Occipital lobe (tissue), 2 donors: ENCODE data around the gene CNKSR3. TPM values are rescaled to one million over a fixed set of nuclear protein-coding genes. Genes with fewer than 3 reads are reported as not detected.

Experiments used
- DNase-seq: peaks from one replicate; lab custom pipeline; 2025; lab: John Stamatoyannopoulos, UW
- total RNA-seq: library from RNA; depleted of rRNA; stranded (reverse); fragments of >200 nt; gene quantifications from one replicate; pipeline ENCODE4 v1.2.3, GENCODE V29; 2014

Gene CNKSR3
- total RNA-seq, 1 donor from 2014 or later, result 3.0 TPM

DNA sequence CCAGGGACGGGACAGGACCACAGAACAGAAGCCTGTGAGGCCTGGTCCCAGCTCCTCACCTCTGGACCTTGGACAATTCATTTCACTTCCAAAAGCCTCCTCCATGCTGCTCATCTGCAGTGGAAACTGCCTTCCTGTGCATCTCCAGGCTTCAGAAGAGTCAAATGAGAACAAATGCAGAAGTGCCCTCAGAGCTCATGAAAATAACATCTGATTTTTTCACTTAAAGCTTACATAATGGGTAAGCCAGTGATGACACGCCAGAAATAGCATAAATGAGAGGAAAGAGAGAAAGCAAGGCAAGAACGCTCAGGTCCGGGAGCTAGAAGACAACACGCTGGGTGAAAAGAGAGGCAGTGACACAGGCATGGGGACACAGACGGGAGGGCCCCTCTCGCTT, 7.9 kb downstream of the CNKSR3 start:
- DNase-seq, result no peak

DNA sequence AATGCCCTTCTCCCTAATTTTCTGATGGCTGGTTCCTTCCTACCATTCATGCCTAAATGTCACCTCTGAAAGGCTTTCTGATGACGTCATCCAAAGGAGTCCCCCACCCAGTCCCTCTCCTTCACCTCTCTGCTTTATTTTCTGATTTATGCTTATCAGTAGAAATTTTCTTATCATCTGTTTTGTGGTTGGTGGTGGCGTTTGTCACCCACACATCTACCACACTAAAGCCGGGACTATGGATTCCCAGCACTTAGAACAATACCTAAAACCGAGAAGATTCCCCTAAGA, 9.0 kb downstream of the CNKSR3 start:
- DNase-seq, result no peak

DNA sequence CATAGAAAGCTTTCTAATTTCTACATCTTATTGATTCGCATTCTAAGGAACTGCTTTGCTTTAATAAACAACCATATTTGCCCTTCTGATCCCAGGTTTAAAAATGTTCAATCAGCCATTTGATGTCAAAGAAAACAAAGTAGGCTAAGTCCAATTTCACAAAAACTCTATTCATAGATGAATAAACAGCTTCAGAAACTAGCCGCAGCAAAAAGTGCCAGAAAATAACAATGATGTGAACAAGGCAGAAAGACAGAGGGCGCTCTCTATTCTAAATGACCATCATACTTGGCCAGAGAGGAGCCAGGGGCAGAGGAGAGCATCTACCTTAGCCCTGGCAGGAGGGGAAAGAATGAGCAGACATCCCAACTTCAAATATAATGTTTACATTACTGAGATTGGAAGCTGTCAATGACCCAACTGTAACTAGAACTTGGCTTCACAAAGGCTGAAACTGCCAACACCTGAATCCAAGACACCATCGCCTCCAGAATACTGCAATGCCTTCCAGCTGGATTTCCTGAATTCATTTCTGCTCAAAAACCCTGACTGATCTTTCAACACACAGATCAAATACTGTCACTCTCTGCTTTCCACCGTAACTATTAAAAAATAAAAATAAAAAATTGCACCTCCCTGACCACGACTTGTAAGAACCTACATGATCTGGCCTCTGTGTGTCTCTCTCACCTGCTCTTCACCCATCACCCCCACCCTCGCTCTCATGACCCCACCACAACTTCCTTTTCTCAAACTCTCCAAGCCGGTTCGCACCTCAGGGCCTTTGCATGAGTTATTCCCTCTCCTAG, 9.5 kb downstream of the CNKSR3 start:
- DNase-seq, result no peak

DNA sequence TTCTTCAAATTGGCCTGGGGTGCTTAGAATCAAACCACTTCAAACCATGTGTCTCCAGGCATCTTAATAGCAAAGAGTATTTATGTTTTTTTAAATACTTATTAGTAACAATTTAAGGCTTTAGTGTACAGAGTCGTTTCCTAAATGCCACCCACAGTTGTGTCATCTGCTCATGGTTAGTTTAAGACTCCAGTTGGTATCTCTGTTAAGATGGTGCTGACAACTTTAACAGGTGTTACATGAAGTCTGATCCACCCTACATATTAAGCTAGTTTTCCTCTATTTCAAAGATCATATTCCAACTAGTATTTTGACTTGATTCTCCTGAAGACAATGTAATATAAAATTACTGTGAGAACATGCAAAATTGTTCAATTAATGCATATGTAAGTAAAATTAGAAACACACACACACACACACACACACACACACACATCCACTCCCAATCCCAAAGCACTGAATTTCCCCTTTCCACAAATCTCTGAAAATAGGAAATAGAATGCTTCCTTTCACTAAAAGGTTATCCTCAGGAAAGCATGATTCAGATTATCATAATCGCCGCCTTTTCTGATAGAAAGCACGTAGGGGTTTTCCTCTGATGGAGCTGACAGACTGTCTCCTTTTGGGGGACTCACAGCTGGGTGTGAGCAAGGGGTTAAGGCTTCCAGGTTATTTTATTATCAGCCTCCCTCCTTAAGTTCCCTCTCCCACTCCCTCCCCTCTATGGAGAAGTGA, 10.5 kb downstream of the CNKSR3 start:
- no peak for DNase-seq

DNA sequence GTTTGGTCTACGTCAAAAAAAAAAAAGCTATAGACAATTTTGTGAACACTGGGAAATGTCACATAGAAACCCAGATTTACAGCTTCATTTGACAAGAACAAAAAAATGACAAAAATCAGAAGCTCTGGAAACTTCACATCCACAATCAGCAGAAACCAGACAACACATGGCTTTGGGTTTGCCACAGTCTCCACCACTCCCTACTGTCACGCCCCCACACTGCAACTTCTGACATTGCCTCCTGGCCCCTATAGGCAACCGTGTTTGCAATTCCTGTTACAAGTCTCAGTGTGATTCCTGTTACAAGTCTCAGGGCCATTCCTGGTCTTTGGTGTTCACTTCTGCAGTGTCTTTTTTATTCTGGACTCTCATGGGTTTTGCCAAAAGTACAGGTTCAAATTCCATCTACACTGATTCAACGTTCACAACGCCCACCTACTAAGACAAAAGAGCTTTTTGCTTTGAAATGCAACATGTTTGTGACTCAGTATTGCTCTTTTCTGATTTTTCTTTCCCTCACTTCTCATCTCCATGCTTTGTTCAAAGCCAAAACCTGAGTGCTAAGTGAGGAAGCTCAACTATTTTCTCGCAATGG, 12.0 kb downstream of the CNKSR3 start:
- no peak for DNase-seq

DNA sequence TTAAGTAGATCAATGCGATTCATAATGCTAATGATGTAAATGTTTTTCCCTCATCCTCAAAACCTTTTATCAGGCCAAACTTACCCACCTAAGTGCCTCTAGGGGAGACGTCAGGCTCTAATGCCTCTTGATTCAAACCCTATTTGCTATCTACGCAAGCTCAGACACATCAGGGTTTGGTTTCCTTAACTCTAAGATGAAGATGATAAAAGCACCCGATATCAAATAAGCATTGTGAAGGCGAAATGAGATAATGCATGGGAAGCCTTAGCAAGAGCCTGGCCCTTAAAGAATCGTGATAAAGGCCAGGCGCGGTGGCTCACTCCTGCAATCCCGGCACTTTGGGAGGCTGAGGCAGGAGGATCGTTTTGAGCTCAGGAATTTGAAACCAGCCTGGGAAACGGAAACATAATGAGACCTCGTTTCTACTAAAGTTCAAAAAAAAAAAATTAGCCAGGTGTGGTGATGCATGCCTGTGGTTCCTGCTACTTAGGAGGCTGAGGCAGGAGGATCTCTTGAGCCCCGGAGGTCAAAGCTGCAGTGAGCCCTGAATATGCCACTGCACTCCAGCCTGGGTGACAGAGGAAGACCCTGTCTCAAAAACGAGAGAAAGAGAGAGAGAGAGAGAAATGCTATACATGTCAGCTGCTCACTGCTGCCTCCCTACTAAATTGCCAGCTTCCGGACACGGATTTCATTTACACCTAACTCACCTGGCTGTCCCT, 13.5 kb downstream of the CNKSR3 start:
- no peak for DNase-seq

DNA sequence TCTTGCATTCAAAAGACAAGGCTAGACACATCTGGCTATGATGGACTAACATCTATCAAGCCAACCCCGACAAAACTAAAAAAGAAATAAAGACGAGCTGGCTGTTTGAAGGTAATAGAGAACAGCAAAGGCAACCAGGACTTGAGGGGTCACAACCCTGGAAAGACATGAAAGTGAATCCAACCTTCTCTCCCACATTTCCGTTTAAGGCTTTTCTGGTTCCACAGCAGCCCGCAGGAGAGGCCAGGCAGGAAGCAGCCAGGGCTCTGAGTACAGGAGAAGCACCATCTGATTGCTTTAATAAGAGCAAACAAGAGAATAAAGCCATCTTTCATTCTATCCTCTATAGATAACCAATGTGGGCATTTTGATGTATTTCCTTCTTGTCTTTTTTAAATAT, 14.3 kb downstream of the CNKSR3 start:
- no peak for DNase-seq

DNA sequence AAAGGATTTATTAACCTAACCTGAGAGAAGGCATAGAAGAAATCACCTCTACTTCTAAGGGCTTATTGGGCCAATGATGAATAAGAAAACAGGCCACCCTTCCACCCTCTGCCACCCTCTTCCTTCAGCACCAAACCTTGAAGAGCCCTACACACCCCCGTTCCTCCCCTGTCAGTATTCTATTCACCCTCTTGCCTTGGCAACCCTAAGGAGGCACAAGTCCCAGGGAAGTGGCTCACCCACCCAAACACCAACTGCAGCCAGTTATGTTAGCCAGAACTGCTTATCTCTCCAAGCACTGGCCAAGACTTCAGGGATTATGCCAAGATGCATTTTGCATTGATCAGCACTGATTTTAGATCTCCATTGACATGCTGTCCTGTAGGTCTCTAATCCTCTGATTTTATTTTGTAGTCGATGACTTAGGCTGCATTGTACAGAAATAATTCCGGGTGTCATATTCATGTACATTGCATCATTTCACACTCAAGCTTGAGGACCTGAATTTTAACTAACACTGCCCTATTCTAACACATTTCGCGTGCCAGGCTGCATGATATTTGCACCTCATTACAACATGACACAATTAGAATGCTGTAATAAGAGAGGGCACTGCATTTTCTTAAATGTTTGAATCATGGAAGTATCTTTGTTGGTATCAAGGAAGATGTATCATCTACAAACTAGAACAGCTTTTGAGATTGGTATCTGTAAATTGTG, 15.7 kb downstream of the CNKSR3 start:
- no peak for DNase-seq

DNA sequence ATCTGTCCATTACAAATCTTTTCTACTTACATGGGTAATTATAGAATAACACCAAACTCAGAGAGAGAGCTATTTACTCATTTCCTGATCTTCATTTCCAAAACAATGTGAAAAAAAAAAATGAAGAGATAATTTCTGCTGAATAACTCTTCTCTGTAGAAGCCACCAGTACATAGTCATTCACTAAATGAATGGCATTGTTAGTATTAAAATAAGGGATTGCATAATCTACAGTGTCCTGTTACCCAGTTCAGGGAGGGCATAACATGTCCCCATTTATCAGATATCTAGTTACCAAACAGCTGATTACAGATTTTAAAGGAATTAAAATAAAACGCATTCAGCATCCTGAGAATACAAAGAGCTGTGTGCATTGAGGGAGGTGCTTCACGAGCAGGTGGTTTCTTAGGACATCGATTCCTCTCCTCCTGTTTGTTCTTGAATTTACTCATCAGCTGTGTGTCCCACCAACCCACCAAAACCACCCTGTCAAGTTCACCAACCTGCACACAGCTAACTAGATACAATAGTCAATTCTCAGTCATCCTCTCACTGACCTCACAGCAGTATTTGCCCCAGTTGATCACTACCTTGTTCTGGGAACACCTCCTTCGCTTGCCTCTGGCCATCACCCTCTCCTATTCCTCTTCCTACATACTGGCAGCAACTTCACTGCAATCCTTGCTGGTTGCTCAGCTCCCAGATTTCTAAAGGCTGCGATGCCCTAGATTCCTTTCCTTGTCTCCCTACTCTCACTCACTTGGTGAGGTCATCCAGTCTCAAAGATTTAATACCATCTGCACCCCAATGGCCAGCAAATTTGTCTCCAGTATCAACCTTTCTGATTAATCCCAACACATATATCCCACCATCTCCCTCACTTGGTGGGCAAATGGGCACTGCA, 18.7 kb downstream of the CNKSR3 start:
- no peak for DNase-seq

DNA sequence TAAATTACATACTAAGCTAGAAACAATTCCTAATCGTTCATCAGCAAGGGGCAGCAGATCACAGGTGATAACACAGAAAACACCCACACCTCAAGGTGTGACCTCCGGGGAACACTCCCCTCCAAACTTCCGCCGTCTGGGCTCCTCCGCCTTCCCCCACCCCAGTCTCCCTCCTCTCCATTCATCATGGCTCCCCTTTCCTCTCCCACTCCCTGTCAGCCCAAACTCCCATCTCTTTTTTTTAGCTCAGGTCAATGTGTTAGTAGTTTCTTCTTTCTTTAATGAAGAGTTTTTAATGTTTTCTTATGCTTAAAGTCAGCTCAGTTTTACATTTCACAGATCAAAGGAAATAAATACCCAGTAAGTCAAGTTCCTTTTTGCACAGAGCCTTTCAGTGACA, 20.7 kb downstream of the CNKSR3 start:
- no peak for DNase-seq

DNA sequence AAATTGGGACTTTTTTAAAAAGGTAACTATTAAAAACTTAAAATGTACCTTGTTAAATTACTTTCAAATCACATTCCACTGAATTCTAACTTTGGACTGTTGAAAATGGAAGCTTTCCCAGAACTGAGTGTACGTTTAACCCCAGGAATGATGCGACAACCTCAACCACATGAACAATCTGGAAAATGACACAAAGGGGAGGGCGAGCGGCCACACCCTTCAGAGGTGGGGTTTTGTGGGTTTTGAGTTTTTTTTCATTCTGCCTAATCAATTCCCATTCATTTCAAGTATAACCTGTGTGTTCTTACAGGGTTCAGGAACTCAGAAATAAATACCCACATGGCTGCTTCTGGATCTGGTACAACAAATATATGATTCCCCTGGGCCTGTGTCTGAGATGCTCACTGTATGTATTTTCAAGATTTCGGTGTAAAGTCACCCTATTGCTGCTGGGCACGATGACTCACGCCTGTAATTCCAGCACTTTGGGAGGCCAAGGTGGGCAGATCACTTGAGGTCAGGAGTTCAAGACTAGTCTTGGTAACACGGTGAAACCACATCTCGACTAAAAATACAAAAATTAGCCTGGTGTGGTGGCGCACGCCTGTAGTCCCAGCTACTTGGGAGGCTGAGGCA, 21.6 kb downstream of the CNKSR3 start:
- no peak for DNase-seq

DNA sequence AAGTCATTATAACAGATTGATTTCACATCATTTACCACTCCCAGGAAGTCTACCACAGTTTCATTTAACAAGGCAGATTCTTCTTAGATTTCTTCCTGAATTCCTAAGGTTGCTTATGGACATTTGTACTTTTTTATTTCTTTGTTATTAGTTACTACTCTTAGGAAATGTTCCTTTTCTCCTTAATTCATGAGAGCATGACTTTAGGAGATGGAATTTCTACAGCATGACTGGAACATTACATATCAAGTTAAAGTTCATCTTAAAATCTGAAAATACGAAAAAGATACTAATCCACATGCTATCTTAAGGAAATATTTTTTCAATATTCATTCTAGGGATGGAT, 22.3 kb downstream of the CNKSR3 start:
- DNase-seq, result no peak

DNA sequence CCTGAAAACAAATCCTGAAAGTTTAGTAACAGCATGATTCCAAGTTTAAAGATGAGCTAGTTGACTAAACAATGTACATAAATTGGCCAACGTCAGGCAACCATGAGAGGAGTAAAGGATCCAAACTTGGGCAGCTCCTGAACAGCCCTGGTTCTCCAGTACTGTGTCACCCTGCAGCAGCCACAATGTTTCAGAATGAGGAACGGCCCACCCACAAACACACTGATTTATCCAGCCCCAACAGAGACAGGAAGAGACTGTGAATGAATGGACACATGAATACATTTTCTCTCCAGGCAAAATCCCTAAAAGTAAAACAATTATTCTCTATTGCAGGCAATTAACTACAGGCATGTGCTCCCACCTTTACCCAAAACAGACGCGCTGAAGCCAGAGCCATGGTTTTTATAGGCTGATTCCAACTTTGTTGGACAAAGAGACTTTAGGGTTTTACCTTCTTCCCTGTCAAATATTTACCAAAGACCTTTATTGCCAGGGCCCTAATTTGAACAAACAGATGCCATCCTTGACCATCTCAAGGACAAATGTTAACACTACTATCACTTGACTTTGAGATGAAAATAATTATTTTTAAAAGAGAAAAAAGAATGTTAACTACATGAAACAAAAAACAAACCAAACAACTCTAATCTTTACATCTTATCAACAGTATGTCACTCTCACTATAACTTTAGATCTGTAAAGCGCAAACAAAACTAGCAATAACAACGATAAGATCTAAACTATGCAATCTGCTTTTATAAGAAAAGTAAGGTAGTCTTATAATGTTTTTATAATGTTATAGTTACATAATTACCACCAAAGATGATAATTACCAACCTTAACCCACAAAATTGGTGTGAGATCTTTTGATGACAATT, 22.9 kb downstream of the CNKSR3 start:
- no peak for DNase-seq

DNA sequence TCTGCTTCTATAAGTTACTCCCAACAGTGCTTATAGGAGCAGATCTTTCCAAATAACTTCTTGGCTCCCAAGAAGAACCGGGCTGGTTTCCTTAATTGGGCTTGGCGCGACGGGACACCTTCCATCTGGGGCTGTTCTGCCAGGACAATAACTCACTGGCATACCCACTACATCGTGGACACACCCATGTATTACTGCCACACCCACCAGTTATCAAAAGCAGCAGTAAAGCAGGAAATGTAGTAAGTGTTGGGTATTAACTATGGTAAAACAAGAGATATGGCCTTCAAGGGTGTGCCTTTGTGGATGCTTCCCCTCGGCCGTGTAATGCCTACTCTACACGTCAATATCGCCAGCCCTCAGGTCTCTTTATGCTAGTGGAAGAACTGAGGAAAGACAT, 24.7 kb downstream of the CNKSR3 start:
- DNase-seq, result no peak

DNA sequence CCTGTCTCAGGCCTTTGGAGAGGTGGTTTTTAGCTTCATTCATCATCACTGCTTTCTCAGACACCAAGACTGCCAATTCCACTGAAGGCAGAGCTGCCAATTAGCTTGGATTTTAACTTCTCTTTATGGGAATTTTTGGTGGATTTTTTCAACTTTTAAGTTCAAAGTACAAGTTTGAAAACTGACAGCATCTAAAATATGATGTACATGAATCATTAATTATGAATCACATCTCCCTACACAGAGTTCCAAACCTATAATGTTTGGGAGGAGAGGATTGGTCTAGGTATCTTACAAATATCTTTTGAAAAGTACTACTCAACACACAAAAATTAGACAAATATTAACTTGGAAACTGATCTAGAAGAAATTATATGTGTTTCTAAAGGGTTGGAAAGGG, 25.5 kb downstream of the CNKSR3 start:
- no peak for DNase-seq

DNA sequence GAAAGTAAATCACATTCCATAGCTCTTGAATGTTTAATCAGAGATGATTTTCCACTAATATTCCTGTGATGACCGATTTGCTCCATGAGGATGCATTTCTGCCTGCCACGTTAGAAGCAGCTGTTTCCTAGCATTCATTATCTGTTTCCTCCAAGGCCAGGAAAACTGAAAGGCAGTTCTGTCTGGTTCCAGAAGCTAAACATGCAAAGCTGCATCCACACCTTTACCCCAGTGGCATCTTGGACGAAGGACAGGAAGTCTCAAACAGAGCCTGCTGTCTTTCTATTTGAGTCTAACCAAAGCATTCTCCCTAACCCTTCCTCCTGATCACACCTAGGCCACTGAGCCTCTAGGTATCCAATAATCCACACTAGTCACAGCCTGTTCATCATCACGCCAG, 27.6 kb downstream of the CNKSR3 start:
- DNase-seq, result no peak

DNA sequence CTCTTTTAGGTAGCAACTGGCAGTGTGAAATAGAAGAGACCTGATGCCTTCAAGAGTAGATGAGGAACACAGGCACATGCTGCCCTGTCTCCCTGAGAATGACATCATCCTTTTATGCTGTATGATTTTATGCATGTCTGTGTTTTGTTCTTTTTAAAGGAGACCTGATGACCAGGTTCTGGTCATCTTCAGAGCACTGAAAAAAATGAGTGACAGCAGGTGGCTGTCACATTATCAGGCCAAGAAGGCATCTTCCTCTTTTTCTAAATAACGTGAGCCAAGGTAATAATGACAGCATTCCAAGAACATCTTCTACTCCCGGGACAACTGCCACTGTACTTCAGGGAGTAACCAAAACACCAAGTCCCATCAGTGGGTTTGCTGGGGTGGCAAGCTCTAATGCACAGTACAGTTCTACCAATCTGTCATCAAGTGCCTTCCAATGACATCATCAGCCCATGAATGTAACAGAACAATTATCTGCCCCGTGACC, 28.9 kb downstream of the CNKSR3 start:
- no peak for DNase-seq

DNA sequence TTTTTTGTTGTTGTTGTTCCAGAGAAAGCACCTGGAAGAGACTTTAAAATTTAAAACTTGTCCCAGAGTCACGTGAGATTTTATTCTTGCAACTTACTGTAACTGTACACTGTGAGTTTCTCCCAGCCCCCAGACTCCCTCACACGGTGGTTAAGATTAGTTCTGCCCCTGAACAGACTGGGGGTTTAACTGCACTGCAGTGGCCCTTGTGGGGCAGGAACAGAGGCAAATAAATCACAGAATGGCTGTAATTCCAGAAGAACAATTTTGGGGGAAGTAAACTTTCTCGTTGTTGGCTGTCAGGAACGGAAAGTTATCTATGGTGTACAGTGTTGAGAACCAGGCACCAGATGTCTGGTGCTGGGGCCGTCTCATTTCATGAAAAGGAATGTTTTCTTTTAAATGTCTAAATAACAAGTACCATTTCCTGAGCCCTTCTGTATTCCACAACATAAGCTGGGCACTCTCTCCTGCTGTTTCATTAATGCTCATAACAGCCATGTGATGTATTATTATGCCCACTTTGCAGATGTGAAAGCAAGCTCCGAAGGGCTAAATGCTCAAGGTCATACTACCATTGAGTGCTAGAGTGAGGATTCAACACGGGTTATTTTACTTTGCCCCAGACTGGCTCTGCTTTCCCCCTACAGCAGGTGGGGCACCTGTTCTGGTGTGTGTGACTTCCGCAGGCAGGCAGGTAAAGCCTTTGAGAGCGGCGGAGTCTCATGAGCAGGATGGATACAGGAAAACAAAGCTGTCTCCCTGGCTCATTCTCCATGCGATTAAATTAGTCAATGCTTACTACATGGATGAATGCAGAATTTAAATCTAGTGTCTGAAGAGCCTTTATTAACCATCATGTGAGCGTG, 30.5 kb downstream of the CNKSR3 start:
- no peak for DNase-seq
